Measurements from ENCODE around the gene CBLC.

DNA sequence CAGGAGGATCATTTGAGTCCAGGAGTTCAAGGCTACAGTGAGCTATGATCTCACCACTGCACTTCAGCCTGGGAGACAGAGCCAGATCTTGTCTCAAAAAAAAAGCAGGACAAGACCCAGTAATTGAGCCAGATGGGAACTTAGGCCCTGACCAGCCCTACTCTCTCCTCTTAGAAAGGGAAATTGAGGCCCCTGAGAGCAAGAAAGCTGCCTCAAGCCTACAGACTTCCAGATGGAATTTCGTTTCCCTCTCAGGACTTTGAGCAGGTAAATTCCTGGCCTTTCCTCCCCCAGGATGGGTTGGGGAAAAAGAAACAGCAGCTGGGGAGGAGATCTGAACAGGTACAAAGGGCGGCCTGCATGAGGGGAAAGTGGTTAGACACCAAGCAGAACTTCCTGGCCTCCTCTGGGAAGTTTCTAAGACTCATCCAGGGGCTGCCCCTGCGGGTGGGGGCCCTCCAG is 32.8 kb upstream of the CBLC start:
- TF ChIP-seq ARNTL (CRISPR knock-in tag; IDR thresholded peaks at IDR 0.05; ENCODE audit: borderline replicate concordance, low read depth): no peak
- TF ChIP-seq, protein P1, sequence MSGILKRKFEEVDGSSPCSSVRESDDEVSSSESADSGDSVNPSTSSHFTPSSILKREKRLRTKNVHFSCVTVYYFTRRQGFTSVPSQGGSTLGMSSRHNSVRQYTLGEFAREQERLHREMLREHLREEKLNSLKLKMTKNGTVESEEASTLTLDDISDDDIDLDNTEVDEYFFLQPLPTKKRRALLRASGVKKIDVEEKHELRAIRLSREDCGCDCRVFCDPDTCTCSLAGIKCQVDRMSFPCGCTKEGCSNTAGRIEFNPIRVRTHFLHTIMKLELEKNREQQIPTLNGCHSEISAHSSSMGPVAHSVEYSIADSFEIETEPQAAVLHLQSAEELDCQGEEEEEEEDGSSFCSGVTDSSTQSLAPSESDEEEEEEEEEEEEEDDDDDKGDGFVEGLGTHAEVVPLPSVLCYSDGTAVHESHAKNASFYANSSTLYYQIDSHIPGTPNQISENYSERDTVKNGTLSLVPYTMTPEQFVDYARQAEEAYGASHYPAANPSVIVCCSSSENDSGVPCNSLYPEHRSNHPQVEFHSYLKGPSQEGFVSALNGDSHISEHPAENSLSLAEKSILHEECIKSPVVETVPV (CRISPR knock-in tag; IDR thresholded peaks at IDR 0.05): no peak
- no peak for TF ChIP-seq ZFP30 (CRISPR knock-in tag; IDR thresholded peaks at IDR 0.05)
- TF ChIP-seq ZC3H10 (CRISPR knock-in tag; IDR thresholded peaks at IDR 0.05): no peak
- no peak for TF ChIP-seq ESRRG (CRISPR knock-in tag; IDR thresholded peaks at IDR 0.05)
- no peak for TF ChIP-seq ZFP3 (CRISPR knock-in tag; IDR thresholded peaks at IDR 0.05)
